ENCODE results near the gene RUNX3.

RUNX3 gene

DNA sequence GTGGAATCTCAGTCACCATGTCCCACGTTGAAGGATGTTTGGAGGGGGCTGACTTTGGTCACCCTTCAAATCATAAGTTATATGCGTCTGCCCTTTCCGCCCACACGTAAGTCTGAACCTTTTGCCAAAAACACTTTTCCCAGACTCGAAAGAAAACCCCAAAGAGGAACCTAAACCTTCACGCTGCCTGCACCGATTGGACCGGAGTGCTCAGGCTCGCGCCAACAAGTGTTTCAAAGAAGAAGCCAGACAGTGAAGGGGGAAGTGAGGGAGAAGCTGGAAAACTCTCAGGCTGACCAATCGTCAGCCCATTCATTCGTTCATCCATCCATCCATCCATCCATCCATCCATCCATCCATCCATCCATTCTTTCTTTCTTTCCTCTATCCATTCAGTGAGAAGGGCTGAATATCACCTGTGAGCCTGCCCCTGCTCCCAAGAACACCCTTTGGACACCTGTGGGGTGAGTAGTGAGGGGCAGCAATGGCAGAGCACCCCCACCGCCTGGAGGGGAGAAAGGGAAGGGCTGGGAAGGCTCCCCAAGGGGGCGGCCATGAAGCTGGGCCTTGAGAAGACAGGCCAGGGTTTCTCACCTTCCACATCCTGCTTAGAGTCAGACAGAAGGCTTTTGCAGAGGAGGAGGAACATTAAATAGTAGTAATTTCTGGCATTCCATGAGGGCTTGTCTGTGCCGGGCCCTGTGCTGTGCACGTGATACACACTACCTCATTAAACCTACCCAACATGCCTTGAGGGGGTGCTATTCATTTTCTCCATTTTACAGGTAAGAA, 27.1 kb upstream of the RUNX3 start:
- Mint-ChIP-seq H3K36me3 (peaks cover 19% of the 10 kb centered on the region), H3K27me3 (no peaks in the 10 kb centered on the region), H3K9me3 (ENCODE audit: low read depth) (no peaks in the 10 kb centered on the region), H3K4me1 (ENCODE audit: low read depth) (peaks cover 82% of the 10 kb centered on the region), H3K4me3 (peak overlapping the region; percentile 72), H3K27ac (peak overlapping the region; percentile 82)

DNA sequence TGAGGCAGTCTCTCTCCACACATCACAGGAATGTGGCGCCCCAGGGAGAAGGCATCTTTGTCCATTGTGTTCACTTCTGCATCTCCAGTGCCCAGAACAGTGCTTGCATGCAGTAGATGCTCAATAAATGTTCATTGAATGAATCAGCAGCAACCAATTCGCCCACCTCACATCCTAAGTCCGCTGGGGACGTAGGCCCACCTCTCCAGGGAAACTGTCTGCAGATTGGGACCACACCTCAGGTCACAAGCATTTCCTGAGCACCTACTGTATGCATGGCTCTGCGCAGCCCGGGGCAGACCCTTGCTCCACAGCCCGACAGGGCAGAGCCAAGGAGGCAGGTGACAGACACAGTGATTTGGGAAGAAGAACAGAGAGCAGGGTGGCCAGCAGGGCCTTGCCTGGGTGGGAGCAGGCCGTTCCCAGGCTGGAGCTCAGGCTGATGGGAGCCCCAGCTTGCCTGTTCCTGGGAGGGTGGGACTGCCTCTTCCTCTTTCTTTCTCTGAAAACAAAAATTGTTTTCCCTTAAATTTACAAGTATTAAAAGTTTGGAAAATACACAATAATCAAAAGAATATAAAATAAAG, 25.8 kb upstream of the RUNX3 start:
- H3K9me3 Mint-ChIP-seq (ENCODE audit: low read depth): no peaks in the 10 kb centered on the region
- peaks cover 81% of the 10 kb centered on the region for H3K4me1 Mint-ChIP-seq (ENCODE audit: low read depth)
- peak overlapping the region; percentile 98 for H3K27ac Mint-ChIP-seq
- no peaks in the 10 kb centered on the region for H3K27me3 Mint-ChIP-seq
- peak overlapping the region; percentile 89 for H3K4me3 Mint-ChIP-seq
- peaks cover 18% of the 10 kb centered on the region for H3K36me3 Mint-ChIP-seq

DNA sequence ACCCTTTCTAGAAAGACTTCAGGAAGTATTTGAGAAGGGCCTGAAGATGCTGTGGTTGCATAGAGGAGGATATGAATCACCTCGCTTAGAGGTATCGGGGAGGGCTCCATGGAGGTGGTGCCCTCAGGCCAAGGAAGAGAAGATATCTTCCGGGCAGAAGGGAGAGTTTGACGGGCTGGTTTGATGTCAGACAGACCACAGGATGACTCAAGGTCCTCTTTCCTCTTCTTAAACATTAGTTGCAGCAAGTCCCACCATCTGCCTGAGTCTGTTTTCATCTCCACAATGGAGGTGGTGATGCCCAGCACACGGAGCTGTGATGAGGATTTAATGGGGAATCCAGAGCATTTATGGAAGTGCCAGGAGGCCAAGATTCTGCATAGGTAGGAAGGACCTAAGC, 25.1 kb upstream of the RUNX3 start:
- H3K4me1 Mint-ChIP-seq (ENCODE audit: low read depth): peaks cover 80% of the 10 kb centered on the region
- H3K36me3 Mint-ChIP-seq: peaks cover 18% of the 10 kb centered on the region
- H3K27ac Mint-ChIP-seq: peak overlapping the region; percentile 98
- H3K9me3 Mint-ChIP-seq (ENCODE audit: low read depth): no peaks in the 10 kb centered on the region
- H3K27me3 Mint-ChIP-seq: no peaks in the 10 kb centered on the region
- peak overlapping the region; percentile 89 for H3K4me3 Mint-ChIP-seq

DNA sequence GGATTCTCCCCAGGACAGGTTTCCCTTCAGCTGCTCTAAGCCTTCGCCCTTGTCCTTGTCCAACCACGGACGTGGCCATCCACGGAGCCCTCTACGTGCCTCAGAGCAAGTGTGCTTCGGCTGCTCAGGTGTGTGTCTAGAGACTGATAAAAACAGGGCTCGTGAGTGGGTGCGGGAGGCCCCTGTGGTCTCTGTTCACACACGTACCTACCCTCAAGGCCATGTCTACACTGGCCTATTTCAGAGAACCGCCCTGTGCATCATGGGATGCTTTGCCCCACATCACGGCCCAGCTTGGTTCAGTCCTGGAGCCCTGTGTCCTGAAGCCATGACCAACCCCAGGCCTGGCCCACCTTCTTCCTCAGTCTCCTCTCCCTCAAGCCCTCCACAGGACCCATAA, 24.6 kb upstream of the RUNX3 start:
- Mint-ChIP-seq H3K27me3 (no peaks in the 10 kb centered on the region), H3K9me3 (ENCODE audit: low read depth) (no peaks in the 10 kb centered on the region), H3K4me3 (peak overlapping the region; percentile 89), H3K36me3 (peaks cover 18% of the 10 kb centered on the region), H3K27ac (peak overlapping the region; percentile 98), H3K4me1 (ENCODE audit: low read depth) (peaks cover 79% of the 10 kb centered on the region)

DNA sequence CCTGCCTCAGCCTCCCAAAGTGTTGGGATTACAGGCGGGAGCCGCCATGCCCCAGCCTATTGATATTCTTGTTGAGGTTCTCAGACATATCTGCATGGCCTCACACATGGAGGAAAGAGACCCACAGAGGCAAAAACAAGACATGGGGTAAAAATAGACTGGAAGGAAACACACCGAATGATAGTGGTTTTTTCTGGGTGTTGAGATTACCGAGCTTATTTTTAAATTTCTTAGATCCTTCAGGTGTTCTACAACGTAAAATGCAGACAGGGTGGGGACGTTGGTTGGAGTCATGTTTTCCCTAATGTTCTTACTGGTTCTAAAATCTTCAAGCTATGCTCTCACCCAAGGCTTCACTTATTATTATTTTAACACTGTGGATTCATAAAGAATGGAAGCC, 23.9 kb upstream of the RUNX3 start:
- no peaks in the 10 kb centered on the region for H3K27me3 Mint-ChIP-seq
- no peaks in the 10 kb centered on the region for H3K9me3 Mint-ChIP-seq (ENCODE audit: low read depth)
- H3K27ac Mint-ChIP-seq: peak overlapping the region; percentile 98
- H3K4me3 Mint-ChIP-seq: peak overlapping the region; percentile 89
- H3K36me3 Mint-ChIP-seq: peaks cover 18% of the 10 kb centered on the region
- H3K4me1 Mint-ChIP-seq (ENCODE audit: low read depth): peaks cover 79% of the 10 kb centered on the region

DNA sequence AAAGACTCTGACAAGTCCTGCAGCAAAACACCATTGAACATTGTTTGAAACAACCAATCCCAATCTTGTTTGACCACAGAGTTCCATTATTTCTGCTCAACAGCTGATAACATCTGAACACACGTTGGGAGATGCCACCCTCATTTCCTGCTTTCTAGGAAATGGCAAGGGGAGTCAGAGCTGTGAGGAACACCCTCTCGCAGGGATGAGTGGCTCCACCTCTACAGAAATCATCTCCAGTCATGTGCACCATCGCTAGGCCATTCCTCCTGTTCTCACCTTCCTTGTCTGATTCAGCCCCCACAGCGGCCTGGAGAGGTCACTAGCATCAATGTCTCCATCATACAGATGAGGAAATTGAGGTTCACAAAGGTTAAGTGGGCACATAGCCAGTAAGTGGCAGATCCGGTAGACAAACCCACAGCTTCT, 22.4 kb upstream of the RUNX3 start:
- Mint-ChIP-seq H3K27ac (peak overlapping the region; percentile 91), H3K4me1 (ENCODE audit: low read depth) (peaks cover 81% of the 10 kb centered on the region), H3K36me3 (peaks cover 15% of the 10 kb centered on the region), H3K27me3 (no peaks in the 10 kb centered on the region), H3K4me3 (peak overlapping the region; percentile 62), H3K9me3 (ENCODE audit: low read depth) (no peaks in the 10 kb centered on the region)

DNA sequence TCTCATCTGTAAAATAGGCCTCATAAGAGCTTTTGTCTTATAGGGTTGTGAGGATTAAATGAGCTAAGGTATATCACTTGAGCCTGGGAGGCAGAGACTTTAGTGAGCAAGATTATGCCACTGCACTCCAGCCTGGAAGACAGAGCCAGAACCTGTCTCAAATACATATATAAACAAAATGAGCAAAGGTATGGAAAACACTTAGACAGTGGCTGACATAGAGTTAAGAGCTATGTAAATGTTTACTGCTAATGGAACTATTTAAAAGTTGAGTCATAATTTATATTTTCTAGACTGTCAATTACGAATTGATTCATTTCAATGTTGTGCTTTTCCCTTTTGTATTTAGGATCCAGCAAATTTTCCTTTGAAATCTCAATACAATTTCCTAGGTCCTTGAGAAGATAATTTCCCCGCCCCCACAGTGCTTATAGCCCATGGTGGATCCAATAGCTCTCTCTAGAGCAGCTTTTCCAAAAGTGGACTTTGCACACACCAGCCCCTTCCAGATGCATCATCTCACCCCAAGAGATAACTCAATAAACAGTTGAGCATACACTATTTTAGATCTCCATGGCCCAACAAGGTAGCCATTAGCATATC, 21.8 kb upstream of the RUNX3 start:
- H3K4me1 Mint-ChIP-seq (ENCODE audit: low read depth): peaks cover 76% of the 10 kb centered on the region
- H3K9me3 Mint-ChIP-seq (ENCODE audit: low read depth): no peaks in the 10 kb centered on the region
- H3K27me3 Mint-ChIP-seq: no peaks in the 10 kb centered on the region
- H3K36me3 Mint-ChIP-seq: peaks cover 13% of the 10 kb centered on the region
- H3K27ac Mint-ChIP-seq: peak overlapping the region; percentile 91
- peak overlapping the region; percentile 62 for H3K4me3 Mint-ChIP-seq

DNA sequence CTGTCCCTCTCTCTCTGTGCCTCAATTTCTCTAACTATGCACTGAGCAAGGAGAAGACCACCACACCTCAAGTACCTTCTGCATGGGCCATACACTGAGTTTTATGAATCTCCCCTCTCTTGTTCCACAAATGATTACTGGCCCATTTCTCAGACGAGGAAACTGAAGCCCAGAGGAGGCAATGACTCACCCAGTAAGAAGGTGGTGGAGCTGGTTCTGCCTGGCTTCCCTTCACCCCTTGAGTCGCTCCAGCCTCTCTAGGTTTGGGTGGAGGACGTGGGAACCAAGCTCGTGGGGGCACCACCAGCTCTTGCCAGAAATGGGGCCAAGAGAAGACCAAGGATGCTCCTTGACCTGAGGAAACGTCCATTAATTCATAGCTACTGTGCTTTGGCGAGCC, 21.3 kb upstream of the RUNX3 start:
- Mint-ChIP-seq H3K36me3 (peaks cover 11% of the 10 kb centered on the region), H3K27ac (no peak overlapping the region), H3K9me3 (ENCODE audit: low read depth) (no peaks in the 10 kb centered on the region), H3K4me3 (no peak overlapping the region), H3K27me3 (no peaks in the 10 kb centered on the region), H3K4me1 (ENCODE audit: low read depth) (peaks cover 73% of the 10 kb centered on the region)

DNA sequence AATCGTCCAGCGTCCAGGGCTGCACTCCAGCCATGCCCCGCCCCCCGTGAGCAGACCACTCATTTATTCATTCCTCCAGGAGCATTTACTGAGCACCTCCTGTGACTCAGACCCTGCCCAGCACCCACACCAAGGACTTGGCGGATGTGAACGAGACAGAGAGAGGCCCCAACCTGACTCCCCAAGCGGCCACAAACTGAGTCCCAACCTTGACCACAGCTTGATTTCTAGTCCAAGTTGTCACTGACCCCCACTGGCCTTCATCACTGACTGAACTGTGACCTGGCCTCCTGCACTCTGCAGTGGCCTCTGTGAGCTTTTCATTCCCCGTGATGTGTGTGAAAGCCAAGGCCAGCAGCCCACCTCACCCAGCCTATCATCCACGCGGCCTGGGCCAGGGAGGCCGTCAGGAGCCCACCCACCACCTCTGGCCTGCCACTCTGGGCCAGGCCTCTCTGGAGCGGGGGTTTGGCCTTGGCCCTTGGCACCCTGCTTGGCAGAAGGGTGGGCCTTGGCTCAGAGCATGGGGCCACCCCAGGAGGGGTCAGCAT, 19.3 kb upstream of the RUNX3 start:
- Mint-ChIP-seq H3K27me3 (no peaks in the 10 kb centered on the region), H3K9me3 (ENCODE audit: low read depth) (no peaks in the 10 kb centered on the region), H3K4me1 (ENCODE audit: low read depth) (peaks cover 64% of the 10 kb centered on the region), H3K4me3 (no peak overlapping the region), H3K27ac (peak overlapping the region; percentile 41), H3K36me3 (peaks cover 5% of the 10 kb centered on the region)

DNA sequence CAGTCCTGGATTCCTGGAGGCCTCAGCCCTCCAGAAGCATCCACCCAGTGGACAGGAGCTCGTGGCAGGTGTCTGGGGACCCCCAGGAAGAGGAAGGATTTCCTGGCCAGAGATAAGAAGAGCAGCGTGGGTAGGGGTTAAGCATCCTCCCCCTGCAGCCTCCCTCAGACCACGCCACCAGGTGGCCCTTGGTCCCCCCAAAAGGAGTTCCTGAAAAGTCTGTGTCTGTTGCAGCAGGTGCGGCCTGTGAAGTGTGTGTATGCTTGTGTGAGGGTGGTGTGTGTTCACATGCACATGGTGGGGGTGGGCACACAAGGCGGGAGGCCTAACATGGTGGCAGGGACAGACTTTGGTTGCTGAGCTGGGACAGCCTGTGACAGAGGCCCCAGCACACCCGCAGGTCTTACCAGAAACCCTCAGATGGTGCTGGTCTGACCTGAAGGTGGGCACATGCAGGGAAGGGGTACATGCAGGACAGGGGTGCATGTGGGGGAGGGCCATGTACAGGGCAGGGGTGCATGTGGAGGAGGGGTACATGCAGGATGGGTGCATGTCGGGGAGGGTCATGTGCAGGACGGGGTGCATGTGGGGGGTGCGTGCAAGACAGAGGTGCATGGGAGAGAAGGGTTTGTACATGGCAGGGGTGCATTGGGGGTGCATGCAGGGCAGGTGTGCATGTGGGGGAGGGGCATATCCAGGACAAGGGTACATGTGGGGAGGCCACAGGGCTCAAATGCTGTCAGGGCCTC, 18.2 kb upstream of the RUNX3 start:
- Mint-ChIP-seq H3K4me1 (ENCODE audit: low read depth) (peaks cover 64% of the 10 kb centered on the region), H3K4me3 (no peak overlapping the region), H3K27me3 (no peaks in the 10 kb centered on the region), H3K36me3 (peaks cover 5% of the 10 kb centered on the region), H3K9me3 (ENCODE audit: low read depth) (no peaks in the 10 kb centered on the region), H3K27ac (no peak overlapping the region)

DNA sequence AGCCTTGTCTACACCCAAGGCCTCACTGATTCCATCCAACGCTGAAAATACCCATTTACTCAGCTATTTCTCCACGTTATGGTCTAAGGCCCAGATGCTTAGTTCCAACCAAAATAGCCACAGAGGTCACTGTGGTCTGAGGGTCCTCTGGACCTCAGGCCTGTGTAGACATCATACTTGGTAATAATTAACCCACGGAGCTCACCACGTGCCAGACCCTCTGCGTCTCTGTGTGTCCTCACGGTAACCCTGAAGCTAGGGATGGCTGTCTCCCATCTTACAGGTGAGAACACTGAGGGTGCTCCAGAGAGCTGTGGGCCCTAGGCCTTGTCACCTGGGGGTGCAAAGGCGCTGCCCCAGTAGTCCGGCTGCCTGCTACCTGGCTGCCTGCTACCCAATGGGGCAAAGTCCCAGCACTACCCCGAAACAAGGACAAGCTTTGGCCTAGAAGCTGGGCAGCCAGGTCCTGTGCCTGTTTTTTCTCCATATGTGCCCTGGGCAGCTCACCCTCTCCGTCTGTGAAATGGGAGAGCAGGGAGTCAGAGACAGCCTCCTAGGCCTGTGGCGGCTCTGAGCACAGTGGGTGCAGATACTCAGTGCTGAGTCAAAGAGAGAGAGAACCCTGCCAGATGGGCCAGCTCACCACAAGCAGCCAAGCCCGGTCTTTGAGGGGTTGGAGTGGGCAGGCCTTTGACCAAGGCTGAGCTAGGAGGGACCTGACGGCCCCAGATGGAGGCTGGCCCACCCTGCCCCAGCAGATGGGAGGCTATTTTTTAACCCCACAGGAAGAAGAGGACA, 17.0 kb upstream of the RUNX3 start:
- peak overlapping the region; percentile 50 for H3K27ac Mint-ChIP-seq

DNA sequence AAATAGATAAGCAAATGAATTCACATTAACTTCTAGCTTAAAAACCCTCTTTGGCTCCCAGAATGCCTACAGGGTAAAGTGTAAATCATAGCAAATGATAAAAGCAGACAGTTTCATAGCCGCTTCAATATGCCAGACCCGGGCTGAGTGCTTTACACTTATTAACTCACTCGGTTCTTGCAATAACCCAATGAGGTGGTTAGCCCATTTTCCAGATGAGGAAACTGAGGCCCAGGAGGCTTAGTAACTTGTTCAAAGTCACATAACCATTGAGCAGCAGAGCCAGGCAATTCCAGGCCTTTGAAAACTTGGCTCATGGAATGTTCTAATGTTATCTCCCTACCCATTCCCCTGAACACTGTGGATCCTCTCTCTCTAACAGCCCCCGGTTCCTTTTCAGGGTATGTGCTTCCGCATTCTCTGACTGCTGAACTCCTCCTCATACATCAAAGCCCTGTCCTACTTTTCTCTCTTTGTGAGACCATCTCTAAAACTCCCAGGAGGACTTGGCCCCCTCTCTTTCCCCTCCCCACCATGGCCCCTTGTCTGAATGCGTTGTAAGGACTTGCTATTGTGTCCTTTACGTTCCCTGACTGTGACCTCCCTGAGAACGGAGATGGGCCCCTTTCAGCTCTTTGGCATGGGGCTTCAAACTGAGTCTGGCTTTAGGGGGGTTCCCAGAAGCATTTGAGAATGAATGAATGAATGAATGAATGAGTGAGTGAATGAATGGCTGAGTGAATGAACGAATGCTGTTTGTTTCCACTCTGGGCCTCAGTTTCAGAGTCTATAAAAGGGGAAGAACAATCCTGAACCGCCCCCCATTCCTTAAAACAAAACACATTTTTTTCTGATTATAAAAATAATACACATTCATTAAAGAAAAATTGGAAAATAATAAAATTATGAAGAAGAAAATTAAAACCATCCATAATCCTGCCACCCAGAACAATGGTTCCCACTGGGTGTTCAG, 15.6 kb upstream of the RUNX3 start:
- Mint-ChIP-seq H3K4me1 (ENCODE audit: low read depth) (peaks cover 56% of the 10 kb centered on the region), H3K27me3 (no peaks in the 10 kb centered on the region), H3K36me3 (no peaks in the 10 kb centered on the region), H3K4me3 (no peak overlapping the region), H3K27ac (no peak overlapping the region), H3K9me3 (ENCODE audit: low read depth) (no peaks in the 10 kb centered on the region)

More for the DNA sequence above, 17.0 kb upstream of the RUNX3 start:
- Mint-ChIP-seq H3K27me3 (no peaks in the 10 kb centered on the region), H3K4me3 (no peak overlapping the region), H3K36me3 (peaks cover 2% of the 10 kb centered on the region), H3K9me3 (ENCODE audit: low read depth) (no peaks in the 10 kb centered on the region), H3K4me1 (ENCODE audit: low read depth) (peaks cover 59% of the 10 kb centered on the region)

DNA sequence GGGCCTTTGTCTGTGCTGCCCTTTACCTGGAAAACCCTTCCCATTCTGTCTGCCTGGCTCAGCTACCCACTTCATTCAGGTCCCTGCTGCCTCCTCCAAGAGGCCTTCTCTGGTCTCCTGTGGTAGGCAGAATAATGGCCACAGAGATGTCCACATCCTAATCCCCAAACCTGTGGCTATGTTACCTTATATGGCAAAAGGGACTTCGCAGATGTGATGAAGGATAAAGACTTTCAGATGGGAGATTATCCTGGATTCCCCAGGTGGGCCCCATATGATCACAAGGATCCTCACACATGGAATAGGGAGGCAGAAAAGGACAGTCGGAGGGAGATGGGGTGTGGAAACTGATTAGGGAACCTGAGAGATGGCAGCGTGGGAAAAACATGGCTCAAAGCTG, 14.2 kb upstream of the RUNX3 start:
- H3K4me1 Mint-ChIP-seq (ENCODE audit: low read depth): peaks cover 52% of the 10 kb centered on the region
- no peaks in the 10 kb centered on the region for H3K36me3 Mint-ChIP-seq

More for the DNA sequence above, 14.2 kb upstream of the RUNX3 start:
- Mint-ChIP-seq H3K27ac (peak overlapping the region; percentile 54), H3K27me3 (no peaks in the 10 kb centered on the region), H3K9me3 (ENCODE audit: low read depth) (no peaks in the 10 kb centered on the region), H3K4me3 (no peak overlapping the region)
